Left hindlimb (tissue), 1 donor: ENCODE data around the gene TOMM20.
"Not testable (repeated sequence)": the region's sequence is repeated elsewhere in the genome, so short reads cannot be mapped to it uniquely, and the experiment has no call there.

Experiments
- DNase-seq: peaks from one replicate; pipeline ENCODE4 v3.0.0-alpha.2; 2018

The TOMM20 gene

DNA sequence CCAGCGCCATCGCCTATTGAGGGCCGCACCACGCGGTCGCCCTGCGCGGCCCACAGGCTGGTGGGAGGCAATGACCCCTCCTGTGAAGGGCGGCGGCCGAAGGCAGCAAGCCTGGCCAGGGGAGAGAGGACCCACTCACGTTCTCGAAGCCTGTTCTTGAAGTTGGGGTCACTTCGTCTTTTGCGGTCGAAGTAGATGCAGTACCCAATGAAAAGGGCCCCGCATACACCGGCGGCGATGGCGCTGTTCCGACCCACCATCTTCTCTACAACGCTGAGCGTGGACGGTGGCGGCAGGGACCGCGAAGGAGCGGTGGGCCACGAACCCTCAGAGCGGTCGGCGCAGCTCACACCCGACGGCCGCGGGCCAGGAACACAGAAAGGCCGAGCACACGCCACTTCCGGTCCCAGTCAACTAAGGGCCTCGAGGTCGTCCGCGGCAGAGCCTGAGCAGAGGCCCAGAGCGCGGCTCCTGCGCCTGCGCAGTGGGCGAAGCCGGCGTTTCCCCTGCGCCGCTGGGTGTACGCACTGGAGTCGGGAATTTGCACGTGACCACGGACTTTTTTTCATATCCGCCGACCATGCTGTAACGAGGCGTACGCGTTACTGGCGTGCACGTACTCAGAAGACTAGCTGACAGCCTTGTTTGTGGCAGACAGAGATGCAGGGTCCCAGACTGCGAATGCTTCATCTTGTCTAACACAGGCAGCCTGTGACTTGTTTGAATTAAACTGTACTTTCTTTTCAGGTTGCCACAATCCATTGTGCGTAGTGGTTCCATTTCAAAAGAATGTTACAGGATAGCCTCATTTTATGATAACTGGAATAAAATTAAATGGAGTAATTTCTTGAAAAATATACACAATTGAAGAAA, at the start of gene TOMM20:
Gene TOMM20, minus strand, starts transcription at position 382 of the 873 bp plus-strand sequence. Its CDS starts 122 bp downstream, at position 260.
- DNase-seq = peak; percentile 98

DNA sequence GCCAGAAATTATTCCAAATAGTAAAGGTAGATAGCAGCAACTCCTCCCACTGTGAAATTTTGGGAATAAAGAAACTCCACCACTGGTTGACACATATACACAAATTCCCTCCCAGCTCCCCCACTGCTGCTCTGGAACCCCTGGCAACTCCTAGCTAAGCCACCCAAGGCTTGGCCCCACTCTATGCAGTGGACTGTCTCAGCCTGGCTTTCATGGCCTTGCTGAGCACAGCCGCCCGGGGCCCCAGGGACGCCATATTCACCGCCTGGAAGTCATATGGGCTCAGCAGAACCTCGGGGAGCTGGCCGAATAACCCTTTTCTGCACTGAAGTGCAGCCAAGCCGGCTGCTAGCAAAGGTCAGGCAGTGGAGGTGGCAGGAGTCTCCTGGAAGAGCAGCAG, 47.8 kb upstream of the TOMM20 start:
- DNase-seq = no peak

GRCh38 chr1:235169986-235170385, 41.3 kb upstream of the TOMM20 start:
- DNase-seq = no peak

- no peak for DNase-seq
Observed at GRCh38 chr1:235168375-235168774, 39.7 kb upstream of the TOMM20 start.

GRCh38 chr1:235161685-235162327, 33.2 kb upstream of the TOMM20 start:
- no peak for DNase-seq

- DNase-seq = peak; percentile 94
Observed at GRCh38 chr1:235160957-235161684, 32.5 kb upstream of the TOMM20 start, which contains the start of gene RBM34. Gene RBM34, minus strand, starts transcription at chr1:235161250. Its CDS starts 24 bp downstream, at chr1:235161226.

DNA sequence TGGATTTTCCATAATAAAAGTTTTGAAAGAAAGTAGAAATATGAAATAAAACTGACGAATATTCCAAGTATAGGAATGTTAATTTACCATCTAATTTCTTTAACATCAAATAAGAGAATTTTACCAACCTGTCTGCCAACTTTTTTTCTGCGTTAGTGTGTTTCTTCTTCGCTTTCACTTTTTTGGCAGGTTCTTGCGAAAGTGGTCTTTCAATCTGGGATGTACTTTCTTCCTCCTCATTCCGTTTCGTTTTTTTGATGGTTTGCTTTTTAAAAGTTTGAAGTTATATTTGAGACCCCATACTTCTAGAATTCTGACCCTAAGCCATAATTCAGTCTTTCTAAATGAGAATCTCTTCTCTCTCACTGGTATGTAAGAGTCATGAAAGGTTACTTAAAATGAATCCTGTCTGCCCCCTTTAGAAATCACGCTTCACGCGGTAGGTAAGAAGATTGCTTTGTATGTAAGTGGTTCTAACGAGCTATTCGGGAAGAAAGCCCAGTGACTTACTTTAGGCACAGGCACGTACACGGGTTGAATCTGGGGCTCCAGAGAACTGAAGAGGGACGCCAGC, 31.8 kb upstream of the TOMM20 start:
- DNase-seq = no peak

- DNase-seq = not testable (repeated sequence)
Observed at GRCh38 chr1:235159930-235160329, 31.3 kb upstream of the TOMM20 start.

- not testable (repeated sequence) for DNase-seq
Observed at GRCh38 chr1:235159284-235159683, 30.6 kb upstream of the TOMM20 start.

DNA sequence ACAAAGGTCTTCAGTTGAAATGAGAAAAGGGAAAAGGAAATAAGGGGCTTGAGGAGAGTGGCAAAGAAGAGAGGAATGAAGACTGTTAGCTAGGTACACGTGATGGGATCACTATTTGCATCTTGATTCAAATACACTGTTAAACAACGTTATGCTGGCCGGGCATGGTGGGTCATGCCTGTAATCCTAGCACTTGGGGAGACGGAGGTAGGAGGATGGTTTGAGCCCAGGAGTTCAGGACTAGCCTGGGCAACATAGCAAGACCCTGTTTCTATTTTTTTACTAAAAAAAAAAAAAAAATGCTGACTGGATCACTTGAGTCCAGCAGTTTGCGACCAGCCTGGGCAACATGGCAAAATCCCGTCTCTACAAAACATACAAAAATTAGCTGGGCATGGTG, 30.0 kb upstream of the TOMM20 start:
- no peak for DNase-seq

- no peak for DNase-seq
Observed at GRCh38 chr1:235157150-235157549, 28.5 kb upstream of the TOMM20 start.

GRCh38 chr1:235156740-235157139, 28.1 kb upstream of the TOMM20 start:
- DNase-seq = no peak

- DNase-seq = no peak
Observed at GRCh38 chr1:235156265-235156664, 27.6 kb upstream of the TOMM20 start.

- no peak for DNase-seq
Observed at GRCh38 chr1:235152235-235152634, 23.6 kb upstream of the TOMM20 start.

- no peak for DNase-seq
Observed at GRCh38 chr1:235151033-235151432, 22.4 kb upstream of the TOMM20 start.

GRCh38 chr1:235149824-235150223, 21.2 kb upstream of the TOMM20 start:
- DNase-seq = no peak

DNA sequence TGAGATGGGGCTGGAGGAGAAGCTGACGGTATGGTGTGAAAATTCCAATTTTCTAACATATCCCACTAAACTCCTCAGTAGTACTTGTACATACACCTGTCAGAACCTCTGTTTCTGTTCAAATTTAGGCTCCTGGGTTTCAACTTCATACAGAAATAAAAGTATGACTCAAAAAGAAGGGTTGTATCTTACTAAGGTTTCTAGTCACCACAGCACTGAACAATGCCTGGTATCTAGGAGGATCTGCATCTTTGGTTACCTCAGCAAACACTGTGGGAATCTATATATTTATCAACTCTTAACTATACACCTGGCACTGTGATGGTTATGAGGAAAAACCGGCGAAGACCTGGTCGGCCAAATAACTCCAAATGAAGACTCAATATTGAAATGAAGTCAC, 18.6 kb upstream of the TOMM20 start:
- no peak for DNase-seq

DNA sequence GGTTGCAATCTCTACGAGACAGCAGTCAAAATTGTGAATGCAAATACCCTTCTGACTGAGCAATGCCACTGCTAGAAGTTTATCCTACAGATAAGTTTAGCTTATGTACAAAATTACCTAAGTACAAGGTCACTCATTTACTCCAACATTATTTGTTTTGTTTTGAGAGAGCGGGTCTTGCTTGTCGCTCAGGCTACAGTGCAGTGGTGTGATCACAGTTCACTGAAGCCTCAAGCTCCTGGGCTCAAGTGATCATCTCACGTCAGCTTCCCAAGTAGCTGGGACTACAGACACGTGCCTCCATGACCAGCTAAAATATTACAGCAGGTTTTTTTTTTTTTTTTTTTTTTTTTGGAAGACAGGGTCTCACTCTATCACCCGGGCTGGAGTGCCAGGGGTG, 17.0 kb upstream of the TOMM20 start:
- DNase-seq = no peak

GRCh38 chr1:235142991-235143390, 14.4 kb upstream of the TOMM20 start:
- DNase-seq = no peak

GRCh38 chr1:235139315-235139714, 10.7 kb upstream of the TOMM20 start:
- DNase-seq = no peak

DNA sequence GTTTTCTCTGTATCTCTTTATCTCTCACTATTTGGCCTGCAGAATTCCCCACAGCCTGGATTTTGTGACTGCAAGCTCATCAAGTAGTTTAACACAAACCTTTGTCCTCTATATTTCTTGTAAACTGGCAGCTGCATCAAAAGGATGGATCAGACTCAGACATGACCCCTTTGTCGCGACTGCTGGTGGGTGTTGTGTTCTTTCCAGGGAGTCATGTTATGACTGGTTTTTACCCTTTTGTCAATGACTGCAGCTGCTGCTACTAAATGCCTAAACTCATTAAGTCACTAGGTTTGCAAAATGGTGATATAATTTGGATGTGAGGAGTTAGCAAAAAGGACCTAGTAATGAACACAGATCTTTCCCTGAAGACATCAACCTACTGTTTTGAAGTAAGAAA, 10.2 kb upstream of the TOMM20 start:
- no peak for DNase-seq

- DNase-seq = no peak
Observed at GRCh38 chr1:235136111-235136510, 7.5 kb upstream of the TOMM20 start.

DNA sequence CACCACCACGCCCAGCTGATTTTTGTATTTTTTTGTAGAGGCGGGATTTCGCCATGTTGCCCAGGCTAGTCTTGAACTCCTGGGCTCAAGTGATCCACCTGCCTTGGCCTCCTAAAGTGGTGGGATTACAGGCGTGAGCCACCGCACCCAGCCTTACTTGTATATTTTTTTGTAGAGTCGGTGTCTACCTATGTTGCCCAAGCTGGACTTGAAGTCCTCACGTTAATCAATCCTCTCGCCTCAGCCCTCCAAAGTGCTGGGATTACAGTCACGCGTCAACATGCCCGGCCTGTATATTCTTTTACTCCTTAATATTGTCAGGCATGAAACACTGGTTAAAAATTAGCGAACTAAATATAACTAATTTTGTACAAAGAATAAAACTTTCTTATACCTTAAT, 5.5 kb upstream of the TOMM20 start:
- no peak for DNase-seq
